Measurements from ENCODE around the gene TXNRD3.

Gene TXNRD3

GRCh38 chr3:126621627-126622345, 33.1 kb downstream of the TXNRD3 start:
- ChIA-PET POLR2A (no interaction called here), CTCF (no interaction called here)
- no peak for DNase-seq (ENCODE audit: extremely low spot score)
- TF ChIP-seq TARDBP (IDR thresholded peaks at IDR 0.05) (no peak), CTBP1 (IDR thresholded peaks at IDR 0.05; ENCODE audit: borderline replicate concordance) (no peak), FOXM1 (IDR thresholded peaks at IDR 0.05; ENCODE audit: borderline replicate concordance) (no peak)

GRCh38 chr3:126621171-126621570, 33.8 kb downstream of the TXNRD3 start:
- CTCF ChIA-PET = no interaction called here
- TF ChIP-seq PKNOX1 (IDR thresholded peaks at IDR 0.05) (no peak), FOXM1 (IDR thresholded peaks at IDR 0.05; ENCODE audit: borderline replicate concordance) (no peak)
- POLR2A ChIA-PET = no interaction called here
- no peak for DNase-seq (ENCODE audit: extremely low spot score)

DNA sequence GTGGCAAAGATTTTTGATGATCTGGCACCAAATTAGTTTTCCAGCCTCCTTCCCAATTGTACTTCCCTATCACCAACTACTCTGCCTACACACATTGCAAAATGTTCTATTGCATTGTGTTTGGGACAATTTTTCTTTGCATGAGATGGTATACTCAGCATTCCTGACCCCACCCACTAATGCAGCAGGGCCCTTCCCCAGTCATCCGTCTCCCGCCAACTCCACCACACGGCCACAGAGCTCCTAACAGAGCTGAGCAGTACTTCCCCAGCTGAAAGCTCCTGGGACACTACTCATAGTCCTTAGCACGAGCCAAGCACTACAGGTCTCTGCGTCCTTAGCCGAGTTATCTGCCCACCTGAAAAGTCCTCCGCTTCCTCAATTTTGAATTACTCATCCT, 34.2 kb downstream of the TXNRD3 start:
- TF ChIP-seq CTBP1 (IDR thresholded peaks at IDR 0.05; ENCODE audit: borderline replicate concordance) = no peak
- TF ChIP-seq HDGF (IDR thresholded peaks at IDR 0.05; ENCODE audit: borderline replicate concordance) = no peak
- TF ChIP-seq BHLHE40 (IDR thresholded peaks at IDR 0.05; ENCODE audit: borderline replicate concordance) = no peak
- TF ChIP-seq ZNF384 (IDR thresholded peaks at IDR 0.05) = no peak
- TF ChIP-seq L3MBTL2 (conservative IDR thresholded peaks at IDR 0.05) = no peak
- no peak for TF ChIP-seq FOXA1 (IDR thresholded peaks at IDR 0.05)
- no peak for TF ChIP-seq ARNT (IDR thresholded peaks at IDR 0.05)
- TF ChIP-seq LEF1 (IDR thresholded peaks at IDR 0.05; ENCODE audit: borderline replicate concordance) = no peak
- TF ChIP-seq NFRKB (IDR thresholded peaks at IDR 0.05) = no peak
- TF ChIP-seq TARDBP (IDR thresholded peaks at IDR 0.05) = no peak
- TF ChIP-seq SUZ12 (IDR thresholded peaks at IDR 0.05) = no peak
- no peak for TF ChIP-seq FOXM1 (IDR thresholded peaks at IDR 0.05; ENCODE audit: borderline replicate concordance)
- no peak for TF ChIP-seq ELF4 (IDR thresholded peaks at IDR 0.05)
- no peak for TF ChIP-seq FOXK2 (IDR thresholded peaks at IDR 0.05)
- TF ChIP-seq SP1 (IDR thresholded peaks at IDR 0.05) = no peak
- TF ChIP-seq PKNOX1 (IDR thresholded peaks at IDR 0.05) = no peak
- CTCF ChIA-PET = no interaction called here
- DNase-seq (ENCODE audit: extremely low spot score) = no peak
- POLR2A ChIA-PET = no interaction called here

- POLR2A ChIA-PET = no interaction called here
- TF ChIP-seq NFRKB (IDR thresholded peaks at IDR 0.05) (no peak), SUZ12 (IDR thresholded peaks at IDR 0.05) (no peak), ELF4 (IDR thresholded peaks at IDR 0.05) (no peak), SP1 (IDR thresholded peaks at IDR 0.05) (no peak), L3MBTL2 (conservative IDR thresholded peaks at IDR 0.05) (no peak), TARDBP (IDR thresholded peaks at IDR 0.05) (no peak), LEF1 (IDR thresholded peaks at IDR 0.05; ENCODE audit: borderline replicate concordance) (no peak), FOXM1 (IDR thresholded peaks at IDR 0.05; ENCODE audit: borderline replicate concordance) (no peak), FOXA1 (IDR thresholded peaks at IDR 0.05) (no peak)
- no peak for DNase-seq (ENCODE audit: extremely low spot score)
- CTCF ChIA-PET = no interaction called here
Observed at GRCh38 chr3:126618760-126619159, 36.2 kb downstream of the TXNRD3 start.

GRCh38 chr3:126618021-126618420, 36.9 kb downstream of the TXNRD3 start:
- no peak for DNase-seq (ENCODE audit: extremely low spot score)
- CTCF ChIA-PET = no interaction called here
- TF ChIP-seq NFRKB (IDR thresholded peaks at IDR 0.05) = no peak
- TF ChIP-seq BHLHE40 (IDR thresholded peaks at IDR 0.05; ENCODE audit: borderline replicate concordance) = no peak
- no peak for TF ChIP-seq FOXM1 (IDR thresholded peaks at IDR 0.05; ENCODE audit: borderline replicate concordance)
- TF ChIP-seq SP1 (IDR thresholded peaks at IDR 0.05) = no peak
- POLR2A ChIA-PET = no interaction called here

GRCh38 chr3:126617571-126617970, 37.4 kb downstream of the TXNRD3 start:
- CTCF ChIA-PET = no interaction called here
- no peak for DNase-seq (ENCODE audit: extremely low spot score)
- POLR2A ChIA-PET = no interaction called here
- no peak for TF ChIP-seq LEF1 (IDR thresholded peaks at IDR 0.05; ENCODE audit: borderline replicate concordance)
- no peak for TF ChIP-seq SP1 (IDR thresholded peaks at IDR 0.05)
- TF ChIP-seq L3MBTL2 (conservative IDR thresholded peaks at IDR 0.05) = no peak
- TF ChIP-seq FOXM1 (IDR thresholded peaks at IDR 0.05; ENCODE audit: borderline replicate concordance) = no peak
- no peak for TF ChIP-seq NFRKB (IDR thresholded peaks at IDR 0.05)
- no peak for TF ChIP-seq CTBP1 (IDR thresholded peaks at IDR 0.05; ENCODE audit: borderline replicate concordance)
- TF ChIP-seq FOXK2 (IDR thresholded peaks at IDR 0.05) = no peak
- no peak for TF ChIP-seq PKNOX1 (IDR thresholded peaks at IDR 0.05)
- TF ChIP-seq BHLHE40 (IDR thresholded peaks at IDR 0.05; ENCODE audit: borderline replicate concordance) = no peak
- no peak for TF ChIP-seq HDGF (IDR thresholded peaks at IDR 0.05; ENCODE audit: borderline replicate concordance)
- TF ChIP-seq SUZ12 (IDR thresholded peaks at IDR 0.05) = no peak

DNA sequence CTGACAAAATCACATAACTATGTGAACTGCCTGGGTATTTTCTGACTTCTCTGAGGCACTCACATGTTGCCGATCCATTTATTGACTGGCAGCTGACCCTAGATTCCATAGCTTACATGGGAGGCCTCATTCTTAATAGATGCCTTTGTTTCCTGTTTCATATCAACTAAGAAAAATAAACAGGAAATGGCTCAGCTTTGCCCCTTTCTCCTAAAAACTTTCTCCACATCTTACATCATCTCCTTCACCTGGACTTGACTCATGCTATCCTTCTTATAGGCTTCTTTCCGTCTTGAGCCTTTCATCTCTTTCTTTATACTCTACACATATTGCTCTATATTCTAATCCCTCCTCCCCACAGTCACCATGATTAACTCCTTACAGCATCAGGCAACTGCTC, 38.0 kb downstream of the TXNRD3 start:
- TF ChIP-seq SP1 (IDR thresholded peaks at IDR 0.05) (no peak), BHLHE40 (IDR thresholded peaks at IDR 0.05; ENCODE audit: borderline replicate concordance) (no peak), TARDBP (IDR thresholded peaks at IDR 0.05) (no peak), FOXK2 (IDR thresholded peaks at IDR 0.05) (no peak), FOXM1 (IDR thresholded peaks at IDR 0.05; ENCODE audit: borderline replicate concordance) (no peak), ARNT (IDR thresholded peaks at IDR 0.05) (no peak)
- DNase-seq (ENCODE audit: extremely low spot score) = no peak
- ChIA-PET POLR2A (no interaction called here), CTCF (no interaction called here)
